Raji (cell line): Measurements from ENCODE around the gene C1QTNF12.

Experiments
- POLR2A ChIP-seq: IDR thresholded peaks from 2 replicates; pipeline ENCODE4 v1.6.1; 2011; ENCODE audit warnings: low read depth, low read length, control low read depth; ENCODE audit not compliant: insufficient read depth

Gene C1QTNF12

DNA sequence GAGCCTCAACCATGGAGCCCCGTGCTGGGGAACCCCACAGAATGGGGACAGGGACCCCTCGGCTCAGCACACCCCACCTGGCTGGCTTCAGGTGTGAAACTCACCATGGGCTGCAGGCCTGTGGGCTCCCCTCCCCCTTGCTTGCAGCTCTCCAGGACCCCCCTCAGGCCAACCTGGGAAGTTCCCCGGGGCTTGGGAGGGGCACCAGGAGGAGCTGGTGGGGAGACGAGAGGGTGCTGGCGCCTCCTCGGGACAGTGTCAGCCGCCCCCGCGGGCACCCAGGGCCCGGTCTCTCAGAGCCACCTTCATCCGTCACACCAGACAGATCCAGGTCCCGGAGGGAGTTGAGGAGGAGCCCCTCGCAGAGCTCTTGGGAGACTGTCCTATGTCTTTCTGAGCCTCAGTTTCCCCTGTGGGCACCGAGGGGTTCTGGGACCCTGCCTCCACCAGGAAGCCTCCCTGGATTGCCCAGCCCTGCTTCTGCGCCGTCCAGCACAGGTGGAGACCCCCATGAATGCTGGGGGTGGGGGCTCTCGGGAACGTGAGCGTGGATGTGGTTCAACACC, 39.5 kb downstream of the C1QTNF12 start:
- no peak for TF ChIP-seq POLR2A

DNA sequence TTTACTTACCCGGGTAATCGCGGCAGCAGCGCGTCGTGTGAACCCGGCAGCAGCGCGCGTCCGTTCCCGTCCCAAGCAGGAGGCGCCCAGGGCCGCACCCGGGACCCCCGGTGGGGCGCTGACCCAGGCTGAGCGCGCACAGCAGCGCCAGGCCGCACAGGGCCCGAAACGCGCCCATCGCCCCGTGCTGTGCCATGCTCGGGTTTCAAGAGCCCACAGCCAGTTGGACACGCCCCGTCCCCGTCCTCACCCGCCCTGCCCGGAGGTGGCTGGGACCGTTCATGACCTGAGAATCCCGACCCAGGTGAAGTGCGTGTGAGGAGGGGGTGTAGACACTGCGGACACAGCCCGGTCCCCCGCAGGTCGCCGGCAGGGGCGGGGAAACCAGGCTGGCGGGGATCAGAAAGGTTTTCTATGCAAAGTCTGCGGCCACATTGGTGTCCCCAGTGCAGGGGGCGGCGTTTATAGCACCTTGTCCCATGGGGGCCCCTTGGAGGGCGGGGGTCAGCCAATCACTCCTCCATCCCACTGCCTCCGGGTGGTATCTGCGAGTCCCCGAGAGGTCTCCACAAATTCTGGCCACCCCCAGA, 40.1 kb downstream of the C1QTNF12 start, which contains the start of gene TNFRSF18:
TNFRSF18 (minus strand) TSS at position 217 of the 590 bp plus-strand sequence; CDS start at position 196, 21 bp downstream.
- TF ChIP-seq POLR2A = no peak

DNA sequence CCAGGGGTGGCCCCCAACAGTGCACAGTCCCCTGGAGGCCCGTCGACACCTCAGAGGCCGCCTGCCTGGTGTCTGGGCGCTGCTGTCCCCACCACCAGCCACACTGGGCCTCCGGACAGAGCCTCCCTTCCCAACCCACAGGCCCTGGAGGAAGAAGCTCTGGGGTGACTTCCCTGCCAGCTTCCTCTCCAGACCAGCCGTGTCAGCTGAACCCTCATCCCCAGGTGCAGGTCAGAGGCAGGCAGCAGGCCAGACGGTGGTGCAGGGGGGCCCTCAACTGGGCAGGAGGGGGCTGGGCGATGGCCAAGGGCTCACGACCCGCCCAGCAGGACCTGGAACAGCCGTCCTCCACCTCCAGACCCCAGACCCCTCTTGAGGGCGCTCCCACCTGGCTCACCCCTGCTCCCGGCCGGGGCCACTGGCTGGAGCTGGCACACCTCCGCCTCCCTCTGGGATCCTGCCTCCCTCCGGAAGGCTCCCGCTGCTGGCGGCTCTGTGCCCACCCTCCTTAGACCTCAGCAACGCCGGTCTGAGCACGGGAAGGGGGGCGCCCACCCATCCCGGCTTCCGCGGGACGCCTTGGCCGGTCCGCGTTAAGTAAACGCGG, 40.6 kb downstream of the C1QTNF12 start:
- no peak for TF ChIP-seq POLR2A

DNA sequence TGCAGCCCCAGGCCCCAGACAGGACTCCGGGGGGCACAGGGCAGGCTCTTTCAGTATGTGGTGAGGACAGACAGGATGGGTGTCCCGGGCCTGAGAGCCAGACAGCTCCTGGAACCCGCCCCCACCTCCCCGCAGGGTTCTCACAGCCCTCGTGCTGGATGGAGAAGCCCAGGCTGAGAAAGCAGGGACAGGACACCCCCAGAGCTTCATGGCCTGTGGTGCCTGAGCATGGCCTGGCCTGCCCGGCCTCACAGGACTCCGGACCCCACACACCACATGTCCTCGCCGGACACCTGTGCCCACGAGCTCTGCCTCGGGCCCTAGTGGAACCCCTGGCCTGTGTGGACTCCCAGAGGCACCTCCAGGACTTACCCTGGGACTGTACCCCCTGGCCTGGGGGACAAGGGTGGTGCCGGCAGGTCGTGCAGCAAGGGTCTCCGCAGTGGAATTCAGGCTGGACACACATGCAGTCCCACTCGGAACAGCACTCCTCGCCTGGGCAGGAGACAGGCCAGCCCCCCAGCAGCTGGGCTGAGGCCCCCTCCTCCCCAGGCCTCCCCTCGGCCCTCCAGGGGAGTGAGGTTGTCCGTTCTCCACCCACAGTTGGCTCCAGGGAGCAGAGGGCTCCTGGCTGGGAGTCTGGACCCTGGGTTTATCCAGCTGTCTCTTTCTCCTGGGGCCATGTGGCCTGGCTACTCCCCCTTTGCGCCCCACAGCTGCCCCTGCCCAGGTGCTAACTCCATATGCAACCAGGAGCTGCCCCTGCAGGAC, 41.3 kb downstream of the C1QTNF12 start:
- TF ChIP-seq POLR2A = no peak

DNA sequence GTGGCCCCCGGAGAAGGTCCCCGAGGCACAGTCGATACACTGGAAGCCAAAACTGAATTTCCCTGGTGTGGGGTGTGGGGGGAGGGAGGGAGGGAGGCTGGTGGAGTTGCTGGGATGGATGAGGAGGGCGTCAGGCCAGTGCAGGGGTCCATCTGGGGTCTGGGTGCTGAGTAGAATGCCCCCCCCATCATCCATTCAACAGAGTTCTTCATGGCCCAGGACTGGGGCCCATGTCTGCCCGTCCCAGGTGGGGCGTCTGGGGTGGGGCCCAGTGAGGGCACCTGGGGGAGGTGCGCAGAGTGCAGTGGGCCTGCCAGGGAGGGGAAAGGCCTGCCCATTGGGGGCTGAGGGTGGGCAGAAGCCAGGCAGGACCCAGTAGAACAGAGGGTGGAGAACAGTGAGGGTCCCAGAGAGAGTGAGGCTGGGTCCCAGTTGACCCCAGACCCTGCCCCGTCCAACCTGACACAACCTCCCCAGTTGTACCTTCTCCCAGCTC, 42.0 kb downstream of the C1QTNF12 start:
- TF ChIP-seq POLR2A = no peak

DNA sequence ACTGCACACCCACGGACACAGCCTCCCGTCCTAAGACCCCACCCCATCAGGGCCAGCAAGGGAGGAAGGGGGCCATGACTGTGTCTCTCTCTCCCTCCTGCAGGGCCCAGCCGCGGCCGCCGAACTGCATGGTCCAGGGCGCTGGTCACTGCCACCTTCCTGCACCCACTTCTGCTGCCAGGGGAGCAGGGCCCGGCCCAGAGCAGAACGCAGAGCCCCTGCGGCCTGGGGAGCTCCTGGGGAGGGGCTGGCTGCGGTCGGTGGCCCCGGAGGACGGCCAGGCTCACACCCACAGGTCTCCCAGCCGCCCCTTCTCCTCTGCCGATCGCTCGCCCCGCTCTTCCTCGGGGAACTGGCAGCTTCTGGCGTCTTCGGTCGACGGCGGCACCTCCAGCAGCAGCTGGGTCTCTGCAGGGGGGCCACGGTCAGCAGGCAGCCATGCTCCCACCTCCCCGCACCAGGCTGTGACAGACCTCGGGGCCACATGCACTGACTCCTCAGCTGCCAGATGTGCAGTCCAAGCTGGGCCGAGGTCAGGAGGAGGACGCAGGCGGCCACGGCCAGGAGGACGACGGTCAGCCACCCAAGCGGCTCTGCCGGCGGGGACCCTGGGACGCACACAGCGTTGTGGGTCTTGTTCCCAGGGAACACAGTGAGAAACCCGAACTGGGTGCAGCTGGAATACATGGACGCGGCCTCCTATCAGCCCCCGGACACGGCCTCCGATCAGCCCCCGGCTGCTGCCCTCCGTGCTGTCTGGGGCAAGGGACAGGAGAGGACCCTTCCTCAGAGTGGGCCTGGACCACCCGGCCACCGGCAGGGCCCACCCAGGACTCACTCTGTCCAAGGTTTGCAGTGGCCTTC, 42.7 kb downstream of the C1QTNF12 start:
- no peak for TF ChIP-seq POLR2A

DNA sequence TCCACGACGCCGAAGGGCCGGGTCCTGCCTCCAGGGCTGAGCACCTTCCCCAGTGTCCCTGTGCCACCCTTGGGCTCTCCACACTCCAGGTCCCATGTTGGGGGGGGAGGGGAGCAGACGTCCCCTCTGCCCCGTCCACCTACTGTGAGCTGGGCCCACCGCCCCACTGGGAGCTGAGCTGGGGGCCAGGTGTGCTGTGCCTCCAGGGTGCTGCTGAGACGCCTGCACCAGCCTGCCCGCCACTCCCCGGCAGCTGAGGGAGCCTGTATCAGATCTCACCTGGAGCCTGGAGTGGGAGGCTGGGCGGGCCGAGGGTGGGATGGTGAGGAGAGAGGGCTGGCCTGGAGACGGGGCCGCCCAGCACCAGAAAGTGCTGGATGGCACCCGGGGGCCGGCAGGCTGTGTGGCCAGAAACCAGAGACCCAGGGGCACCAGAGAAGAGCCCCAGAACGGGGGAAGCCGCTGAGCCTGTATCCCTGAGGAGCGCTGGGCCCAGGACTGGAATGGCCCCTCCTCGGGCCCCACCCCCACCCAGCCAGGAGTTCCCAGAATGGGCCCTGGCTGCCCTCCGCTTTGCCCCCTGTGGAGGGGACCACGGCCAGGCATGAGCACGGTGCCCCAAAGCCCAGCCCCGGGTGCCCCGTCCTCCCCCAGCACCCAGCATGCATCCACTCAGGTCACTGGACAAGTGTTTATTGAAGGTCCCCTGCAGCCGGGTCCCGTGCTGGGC, 43.5 kb downstream of the C1QTNF12 start:
- no peak for TF ChIP-seq POLR2A

DNA sequence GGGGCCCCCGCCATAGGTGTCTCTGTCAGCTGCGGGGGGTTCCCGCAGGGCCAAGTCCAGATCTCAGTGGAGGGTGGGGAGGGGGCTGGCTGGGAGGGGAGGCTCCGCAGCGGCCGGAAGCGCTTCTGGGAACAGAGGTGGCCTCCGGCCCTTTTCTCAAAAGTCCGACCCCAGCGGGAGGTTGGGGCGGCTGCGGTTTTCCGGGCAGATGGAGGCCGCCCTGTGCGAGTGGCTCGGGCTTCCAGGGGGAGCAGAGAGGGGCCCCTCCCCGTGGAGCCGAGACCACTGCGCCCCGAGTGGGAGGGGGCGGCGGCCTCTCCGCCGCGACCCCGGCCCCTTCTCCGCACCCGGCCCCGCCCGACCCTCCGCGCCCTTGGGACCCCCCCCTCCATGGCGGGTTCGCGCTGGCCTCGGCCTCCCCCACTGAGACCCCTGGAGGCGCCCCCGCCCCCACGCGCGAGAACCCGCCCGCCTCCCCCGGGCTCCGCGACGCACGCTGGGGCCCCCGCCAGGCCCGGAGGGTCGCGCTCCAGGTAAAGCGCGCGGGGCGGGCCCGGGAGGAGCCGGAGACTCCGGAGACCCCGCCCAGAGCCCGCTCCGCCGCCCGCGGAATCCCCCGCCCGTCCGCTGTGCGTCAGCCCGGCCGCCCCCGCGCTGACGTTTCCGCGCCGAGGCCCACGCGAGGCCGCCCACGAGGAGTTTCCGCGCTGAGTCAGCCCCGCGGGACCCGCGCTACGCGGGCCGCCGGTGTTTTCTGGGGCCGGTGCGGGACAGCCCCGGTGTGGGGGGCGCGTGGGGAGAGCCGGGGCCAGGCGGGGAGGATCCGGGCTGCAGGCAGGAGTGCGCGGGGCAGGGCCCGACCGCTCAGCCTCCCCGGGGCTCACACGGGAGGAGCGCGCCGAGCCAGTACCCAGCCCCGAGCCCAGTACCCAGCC, 45.4 kb downstream of the C1QTNF12 start:
- TF ChIP-seq POLR2A = no peak

DNA sequence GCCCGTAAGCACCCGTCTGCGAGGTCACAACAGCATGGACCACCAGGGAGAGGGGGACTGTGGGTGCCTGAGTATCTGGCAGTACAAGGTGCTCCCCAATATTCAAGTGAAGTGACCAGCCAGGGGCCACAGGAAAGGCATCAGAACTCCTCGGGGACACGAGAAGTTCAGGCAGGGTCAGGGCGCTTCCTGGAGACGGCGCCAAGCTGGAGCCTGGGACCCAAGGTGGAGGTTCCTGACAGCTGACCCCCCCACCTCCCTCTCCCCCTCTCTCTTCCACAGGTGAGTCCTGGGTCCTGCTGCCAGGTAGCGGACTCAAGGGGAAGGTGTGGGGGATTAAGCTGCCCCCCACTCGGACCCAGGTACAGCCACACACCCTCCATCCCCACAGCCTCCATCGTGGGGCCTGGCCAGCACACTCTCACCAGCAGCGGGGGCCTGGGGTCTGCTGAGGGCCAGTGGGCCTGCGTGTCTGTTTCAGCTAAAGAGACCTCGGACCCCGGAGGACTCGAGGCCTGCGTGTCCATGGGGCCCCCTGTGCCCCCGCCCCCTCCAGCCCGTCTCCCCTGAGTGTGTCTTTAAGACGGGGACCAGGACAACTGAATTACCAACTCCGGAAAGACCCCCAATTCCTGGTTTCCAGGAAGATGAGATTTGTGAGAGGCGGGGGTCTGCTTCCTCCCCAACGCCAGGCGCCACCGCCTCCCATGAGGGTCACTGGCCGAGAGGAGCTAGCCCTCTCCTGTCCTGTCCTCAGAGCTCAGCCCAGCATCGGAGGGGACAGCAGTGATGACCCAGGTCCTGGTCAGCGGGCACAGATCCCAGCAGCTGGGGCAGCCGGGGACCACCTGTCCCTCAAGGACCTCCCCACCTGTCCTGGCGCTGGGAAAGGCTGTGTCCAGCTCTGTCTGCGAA, 46.3 kb downstream of the C1QTNF12 start:
- TF ChIP-seq POLR2A = no peak

DNA sequence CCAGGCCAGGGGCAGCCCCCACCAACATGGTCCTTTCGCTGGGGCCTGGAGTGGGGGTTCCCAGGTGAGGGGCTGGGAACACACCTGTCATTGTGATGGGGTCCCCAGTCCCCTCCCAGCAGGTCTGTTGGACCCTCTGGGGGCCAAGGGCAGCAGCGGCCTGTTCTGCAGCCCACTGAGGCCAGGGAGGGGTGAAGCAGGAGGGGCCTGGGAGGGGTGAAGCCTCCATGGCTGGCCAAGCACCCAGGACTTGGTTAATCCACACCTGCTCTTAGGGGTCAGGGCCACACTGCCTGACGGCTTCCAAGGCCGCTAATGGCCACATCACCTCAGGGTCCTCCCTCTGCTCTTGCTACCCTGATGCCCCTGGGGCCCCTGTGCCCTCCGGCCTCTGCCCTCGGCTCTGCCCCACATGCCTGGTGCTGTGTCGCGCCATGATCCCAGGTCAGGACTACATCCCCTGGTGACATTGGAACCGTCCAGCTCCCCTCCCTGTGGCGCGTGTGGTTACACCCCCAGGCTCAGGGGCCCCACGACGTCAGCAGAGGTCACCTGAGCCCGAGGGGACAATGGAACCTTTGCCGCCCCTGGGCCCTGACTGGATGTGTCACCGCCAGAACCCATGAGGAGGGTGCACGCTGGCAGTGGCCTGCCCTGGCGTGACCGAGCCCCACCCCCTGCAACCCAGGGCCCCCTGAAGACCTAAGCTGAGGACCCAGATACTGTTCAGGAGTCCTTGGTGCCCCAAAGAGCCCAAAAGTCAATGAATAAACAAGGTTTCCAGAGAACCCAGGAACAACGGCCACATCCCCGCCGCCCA, 47.2 kb downstream of the C1QTNF12 start:
- TF ChIP-seq POLR2A = no peak

DNA sequence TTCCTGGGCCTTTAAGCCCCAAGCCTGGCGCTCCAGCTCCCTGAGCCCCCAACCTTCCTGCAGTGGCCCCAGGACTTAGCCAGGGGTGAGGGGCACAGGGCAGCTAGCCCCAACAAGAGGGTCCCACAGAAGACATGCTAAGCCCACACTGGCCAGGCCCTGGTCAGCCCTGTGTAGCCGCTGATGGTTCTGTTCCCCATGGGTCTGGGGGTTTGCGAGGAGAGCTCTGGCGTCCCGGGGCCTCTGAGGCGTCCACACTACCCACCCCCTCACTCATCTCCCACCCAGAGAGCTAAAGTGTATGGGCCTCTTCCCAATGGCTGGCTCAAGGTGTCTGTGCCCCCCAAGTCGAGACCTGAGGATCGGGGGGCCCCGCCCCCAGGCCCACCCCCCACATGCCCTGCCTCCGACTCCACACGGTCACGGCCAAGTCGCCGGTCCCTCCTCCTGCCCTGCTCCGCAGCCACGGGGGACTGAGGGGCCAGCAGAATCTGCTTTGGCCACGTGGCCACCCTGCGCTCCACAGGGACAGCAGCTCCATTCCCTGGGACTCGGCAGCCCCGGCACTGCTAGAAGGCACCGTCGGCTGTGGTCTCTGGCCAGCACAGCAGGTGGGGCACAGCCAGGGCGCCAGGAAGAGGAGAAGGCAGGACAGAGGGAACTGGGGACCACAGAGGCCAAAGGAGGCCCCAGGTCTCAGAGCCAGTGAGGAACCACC, 47.9 kb downstream of the C1QTNF12 start:
- no peak for TF ChIP-seq POLR2A
